Prostate gland (tissue), 2 donors: ENCODE results near the gene GFRA1. TPM values are rescaled to one million over a fixed set of nuclear protein-coding genes. Genes with fewer than 3 reads are reported as not detected.
A peak's percentile ranks its signal among the peaks of the same experiment; 100 is the strongest.

Source experiments
- DNase-seq: peaks from one replicate; pipeline ENCODE4 v3.0.0-alpha.2; 2019; ENCODE audit warnings: low spot score
- H3K27ac ChIP-seq, 2 donors: fragments of 200-600 bp; sonication (generic); 2 replicates each; pipeline ENCODE4 v1.5.1; 2017 to 2019
- H3K27me3 ChIP-seq: fragments of 200-600 bp; sonication (generic); replicated peaks from 2 replicates; pipeline ENCODE4 v1.5.1; 2019; ENCODE audit not compliant: insufficient read depth
- H3K36me3 ChIP-seq, 2 donors: fragments of 200-600 bp; sonication (generic); 1 replicate in 1 of 2; 2 replicates in 1 of 2; pipeline versions ENCODE4 v1.5.1 to v1.8.1; 2017 to 2019
- H3K4me1 ChIP-seq: fragments of 200-600 bp; sonication (generic); replicated peaks from 2 replicates; pipeline ENCODE4 v1.5.1; 2019
- H3K4me3 ChIP-seq, 2 donors: fragments of 200-600 bp; sonication (generic); 2 replicates each; pipeline ENCODE4 v1.5.1; 2017 to 2019
- H3K9me3 ChIP-seq: fragments of 200-600 bp; sonication (generic); 2 replicates; pipeline ENCODE4 v1.5.1; 2017
- CTCF ChIP-seq, 4 experiments: fragments of 200-600 bp in 2 of 4; fragments of 450-650 bp in 2 of 4; sonication (generic) in 2 of 4; IDR thresholded peaks; 1 replicate in 3 of 4; 2 replicates in 1 of 4; pipeline ENCODE4 v1.5.1; 2016 to 2019; ENCODE audit warnings: antibody characterized with exemption in 4 of 4, mild to moderate bottlenecking in 2 of 4, moderate library complexity in 2 of 4
- POLR2A ChIP-seq: fragments of 450-650 bp; IDR thresholded peaks from one replicate; pipeline ENCODE4 v1.6.1; 2016; ENCODE audit warnings: antibody characterized with exemption, mild to moderate bottlenecking
- POLR2AphosphoS5 ChIP-seq: sonication (generic); formaldehyde crosslinking; IDR thresholded peaks from one replicate; pipeline ENCODE4 v1.6.1; 2017; ENCODE audit warnings: antibody characterized with exemption
- WGBS: methylation state at CpG from one replicate; pipeline ENCODE4 v1.1.5; 2018; 5-methylcytosine and 5-hydroxymethylcytosine counted together
- intact Hi-C: fragments of 100-400 bp; cut with DNase I; formaldehyde crosslinking; loops from one replicate; pipeline ENCODE4 v1.14.2; 2022
- total RNA-seq, 2 donors: library from RNA; depleted of rRNA; stranded (reverse); fragments of >200 nt; gene quantifications; one replicate each; pipeline ENCODE4 v1.1.0, GENCODE V29; 2016

Gene GFRA1, protein sequence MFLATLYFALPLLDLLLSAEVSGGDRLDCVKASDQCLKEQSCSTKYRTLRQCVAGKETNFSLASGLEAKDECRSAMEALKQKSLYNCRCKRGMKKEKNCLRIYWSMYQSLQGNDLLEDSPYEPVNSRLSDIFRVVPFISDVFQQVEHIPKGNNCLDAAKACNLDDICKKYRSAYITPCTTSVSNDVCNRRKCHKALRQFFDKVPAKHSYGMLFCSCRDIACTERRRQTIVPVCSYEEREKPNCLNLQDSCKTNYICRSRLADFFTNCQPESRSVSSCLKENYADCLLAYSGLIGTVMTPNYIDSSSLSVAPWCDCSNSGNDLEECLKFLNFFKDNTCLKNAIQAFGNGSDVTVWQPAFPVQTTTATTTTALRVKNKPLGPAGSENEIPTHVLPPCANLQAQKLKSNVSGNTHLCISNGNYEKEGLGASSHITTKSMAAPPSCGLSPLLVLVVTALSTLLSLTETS
- 10 to 100 TPM in 1 of 2 donors, 1 to 10 TPM in 1; 5.1 to 14.5 TPM for total RNA-seq

DNA sequence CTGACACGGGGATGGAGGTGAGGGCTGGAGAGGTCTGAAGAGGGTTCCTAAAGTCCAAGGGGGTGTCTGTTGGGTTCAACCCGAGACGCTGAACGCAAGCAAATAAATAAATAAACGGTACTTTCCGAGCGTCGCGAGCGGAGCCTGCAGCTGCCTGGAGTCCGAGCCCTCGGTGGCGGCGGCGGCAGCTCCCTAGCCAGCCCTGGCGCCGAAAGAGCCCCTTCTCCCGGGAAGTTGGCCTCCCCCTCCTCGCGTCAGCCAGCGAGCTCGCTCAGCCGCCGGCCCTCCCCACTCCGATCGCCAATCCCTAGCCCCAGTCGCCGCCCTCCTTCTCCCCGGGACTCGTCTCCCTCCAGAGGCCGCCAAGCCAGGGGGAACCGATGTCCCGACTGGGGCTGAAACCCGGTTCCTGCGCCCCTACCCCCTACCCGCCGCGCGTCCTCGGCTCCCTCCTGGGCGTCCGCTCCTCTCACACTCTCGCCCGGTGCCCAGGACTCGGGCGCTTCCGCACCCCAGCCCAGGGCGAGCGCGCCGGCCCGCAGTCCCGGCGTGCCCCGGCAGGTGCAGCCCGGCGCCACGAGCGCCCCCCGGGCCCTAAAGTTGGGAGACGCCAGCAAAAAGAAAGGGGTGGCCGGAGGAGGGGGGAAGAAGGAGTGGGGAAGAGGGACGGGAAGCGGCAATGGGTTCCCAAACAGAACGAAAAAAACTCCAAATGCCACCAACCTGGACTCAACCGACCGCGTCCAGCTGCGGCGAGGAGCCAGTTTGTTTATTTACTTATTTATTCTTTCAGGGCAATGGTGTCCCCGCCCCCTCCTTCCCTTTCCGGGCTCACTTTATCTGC lies at the start of gene GFRA1:
TSS of gene GFRA1 (minus strand) at position 767 of the 844 bp plus-strand sequence. CDS start 1,177 bp downstream, outside the sequence.
- DNase-seq: no peak
- Histone ChIP-seq H3K27me3 (peaks cover 21% of the 10 kb centered on the region), H3K4me1 (peaks cover 7% of the 10 kb centered on the region), H3K4me3 (peak within 1 kb of the TSS; percentile 23 to 28), H3K27ac (peak within 1 kb of the TSS in 1 of 2 donors; percentile 40), H3K9me3 (no peaks in the 10 kb centered on the region), H3K36me3 (no peaks in the 10 kb centered on the region)
- TF ChIP-seq POLR2AphosphoS5: no peak
- no peak for TF ChIP-seq POLR2A
- TF ChIP-seq CTCF (IDR thresholded peaks at IDR 0.05): no peak
- WGBS: under 1% methylated on average over 60 of the region's 72 CpGs
- intact Hi-C loops: no loop called here

DNA sequence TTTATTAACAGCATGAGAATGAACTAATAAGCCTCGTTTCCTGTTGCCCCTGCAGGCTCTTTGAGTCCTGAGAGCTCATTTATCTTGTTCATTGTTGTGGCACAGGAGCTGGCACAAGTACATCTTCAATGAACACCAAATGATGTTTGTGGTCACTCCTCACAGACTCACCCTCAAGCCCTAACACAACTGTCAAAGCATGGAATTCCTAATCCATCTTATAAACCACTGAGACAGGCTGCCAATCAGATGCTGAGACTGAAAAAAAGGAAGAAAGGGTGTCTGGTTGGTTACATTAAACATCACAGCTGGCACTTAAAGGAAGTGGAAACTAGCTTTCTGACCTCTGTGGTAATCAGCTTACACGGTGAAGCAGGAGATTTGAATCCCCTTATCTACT lies 43.5 kb upstream of the GFRA1 start:
- Histone ChIP-seq H3K4me3 (no peak overlapping the region), H3K4me1 (no peaks in the 10 kb centered on the region), H3K36me3 (no peaks in the 10 kb centered on the region), H3K27me3 (no peaks in the 10 kb centered on the region), H3K9me3 (no peaks in the 10 kb centered on the region), H3K27ac (no peak overlapping the region)
- TF ChIP-seq POLR2AphosphoS5: no peak
- no peak for TF ChIP-seq CTCF (IDR thresholded peaks at IDR 0.05)
- TF ChIP-seq POLR2A: no peak
- 17% methylated on average over 2 of the region's 2 CpGs for WGBS
- no peak for DNase-seq
- intact Hi-C loops: no loop called here

DNA sequence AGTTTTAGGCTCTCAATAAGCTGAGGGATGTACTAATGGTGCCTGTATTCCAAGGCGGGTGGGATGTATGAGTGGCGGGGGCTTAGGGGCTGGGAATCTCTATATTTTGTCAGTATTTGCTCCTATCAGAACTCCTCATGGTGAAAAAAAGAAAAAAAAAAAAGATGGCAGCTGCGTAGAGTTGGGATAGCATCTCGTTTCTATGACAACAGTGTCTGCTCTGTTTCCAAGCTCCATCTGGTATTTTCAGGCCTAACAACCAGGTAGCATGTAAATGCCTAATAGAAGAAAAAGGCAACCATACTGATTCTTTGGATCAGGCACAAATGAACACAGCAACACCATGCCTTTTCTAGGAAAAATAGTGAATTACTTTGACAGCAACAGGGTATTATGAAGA lies 39.5 kb upstream of the GFRA1 start:
- 88% methylated on average over 4 of the region's 4 CpGs for WGBS
- H3K4me1 ChIP-seq: no peaks in the 10 kb centered on the region
- no peaks in the 10 kb centered on the region for H3K36me3 ChIP-seq
- H3K4me3 ChIP-seq: no peak overlapping the region
- H3K9me3 ChIP-seq: no peaks in the 10 kb centered on the region
- no peak overlapping the region for H3K27ac ChIP-seq
- TF ChIP-seq POLR2AphosphoS5 (no peak), CTCF (IDR thresholded peaks at IDR 0.05) (no peak)
- no peaks in the 10 kb centered on the region for H3K27me3 ChIP-seq
- no peak for DNase-seq
- intact Hi-C loops: no loop called here

DNA sequence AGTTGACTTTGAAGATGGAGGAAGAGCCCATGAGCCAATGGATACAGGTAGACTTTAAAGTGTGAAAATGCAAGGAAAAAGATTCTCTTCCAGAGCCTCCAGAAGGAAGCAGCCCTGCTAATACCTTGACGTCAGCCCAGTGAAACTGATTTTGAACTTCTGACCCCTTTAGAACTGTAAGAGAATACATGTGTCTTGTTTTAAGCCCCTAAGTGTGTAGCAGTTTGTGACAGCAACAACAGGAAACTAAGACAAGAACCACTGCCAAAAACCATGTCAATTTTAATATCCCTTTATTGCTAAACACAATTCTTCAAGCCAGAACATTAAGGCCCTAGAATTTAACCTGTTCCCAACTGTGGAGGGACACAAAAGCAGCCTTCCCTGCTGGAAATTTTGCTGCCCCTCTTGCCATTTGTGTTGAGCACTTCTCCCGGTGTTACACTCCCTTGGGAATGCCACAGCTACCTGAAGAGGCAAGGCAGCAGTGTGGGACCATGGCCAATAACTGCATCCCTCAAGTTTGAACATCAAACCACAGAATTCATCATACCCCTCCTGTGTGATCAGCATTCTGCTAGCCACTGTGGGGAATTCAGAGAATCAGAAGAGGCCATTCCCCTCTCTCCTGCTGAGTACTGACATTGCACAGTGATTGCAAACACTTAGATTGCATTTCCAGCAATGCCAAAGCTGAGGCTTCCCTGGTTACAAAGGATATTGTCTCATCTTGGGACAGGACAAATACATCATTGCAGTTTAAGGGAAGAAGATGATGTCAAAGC lies 38.9 kb upstream of the GFRA1 start:
- Histone ChIP-seq H3K27me3 (no peaks in the 10 kb centered on the region), H3K27ac (no peak overlapping the region), H3K9me3 (no peaks in the 10 kb centered on the region), H3K36me3 (no peaks in the 10 kb centered on the region), H3K4me3 (no peak overlapping the region), H3K4me1 (no peaks in the 10 kb centered on the region)
- 68% methylated on average over 2 of the region's 2 CpGs for WGBS
- no peak for DNase-seq
- no peak for TF ChIP-seq CTCF (IDR thresholded peaks at IDR 0.05)
- no peak for TF ChIP-seq POLR2A
- intact Hi-C loops: no loop called here
